K562 (cell line): ENCODE data around the gene PROKR1.

Experiments
- TF ChIP-seq, protein P1 (sequence below), 3 experiments: IDR thresholded peaks in 2 of 3; conservative IDR thresholded peaks in 1 of 3; 2 replicates each; pipeline ENCODE4 v1.5.1; 2011 to 2012; ENCODE audit warnings: low read length in 3 of 3, mild to moderate bottlenecking in 3 of 3, control low read depth in 2 of 3, improper control_type of control experiment in 1 of 3, inconsistent platforms in 1 of 3, low read depth in 1 of 3, mixed read lengths in 1 of 3, moderate library complexity in 1 of 3; ENCODE audit not compliant: insufficient read depth in 2 of 3
- TF ChIP-seq, protein P2 (sequence below): fragments of 450-650 bp; conservative IDR thresholded peaks from 2 replicates; pipeline ENCODE4 v1.6.1; 2016; ENCODE audit warnings: missing genetic modification characterization, low read depth, mild to moderate bottlenecking, control low read depth, missing compliant biosample characterization

DNA sequence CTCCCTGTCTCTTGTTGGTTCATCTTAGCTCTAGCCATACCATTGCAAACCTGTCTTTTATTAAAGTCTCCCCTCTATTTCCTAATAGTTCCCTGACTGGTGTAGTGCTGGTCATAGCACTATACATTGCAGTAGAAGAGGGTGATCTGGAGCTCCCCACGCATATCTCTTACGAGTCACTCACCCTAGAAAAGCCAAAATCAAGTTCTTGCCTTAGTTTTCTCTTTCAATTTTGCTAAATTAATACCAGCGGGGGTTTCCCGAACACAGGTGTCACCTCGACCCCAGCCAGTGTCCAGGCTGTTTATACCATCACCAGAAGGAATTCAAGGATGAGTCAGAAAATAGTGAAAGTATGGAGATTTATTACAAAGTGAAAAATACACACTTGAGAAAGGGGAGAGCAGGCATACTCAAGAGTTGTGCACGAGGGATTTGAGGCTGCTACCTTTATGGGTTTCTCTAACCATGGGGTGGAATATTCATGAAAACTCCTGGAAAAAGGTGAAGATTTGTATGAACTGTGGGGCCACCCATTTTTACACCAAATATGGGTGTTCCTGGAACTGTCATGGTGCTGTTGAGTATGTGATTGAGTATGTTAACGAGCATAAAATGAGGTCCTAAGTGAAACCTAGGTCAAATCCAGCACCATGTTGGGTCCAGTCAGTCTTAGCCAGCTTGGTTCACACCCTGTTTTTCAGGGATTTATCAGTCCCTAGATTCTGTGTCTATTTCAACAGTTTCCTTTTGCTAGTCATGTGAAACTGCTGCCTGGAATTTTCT, 20.2 kb downstream of the PROKR1 start:
- TF ChIP-seq, protein P1, sequence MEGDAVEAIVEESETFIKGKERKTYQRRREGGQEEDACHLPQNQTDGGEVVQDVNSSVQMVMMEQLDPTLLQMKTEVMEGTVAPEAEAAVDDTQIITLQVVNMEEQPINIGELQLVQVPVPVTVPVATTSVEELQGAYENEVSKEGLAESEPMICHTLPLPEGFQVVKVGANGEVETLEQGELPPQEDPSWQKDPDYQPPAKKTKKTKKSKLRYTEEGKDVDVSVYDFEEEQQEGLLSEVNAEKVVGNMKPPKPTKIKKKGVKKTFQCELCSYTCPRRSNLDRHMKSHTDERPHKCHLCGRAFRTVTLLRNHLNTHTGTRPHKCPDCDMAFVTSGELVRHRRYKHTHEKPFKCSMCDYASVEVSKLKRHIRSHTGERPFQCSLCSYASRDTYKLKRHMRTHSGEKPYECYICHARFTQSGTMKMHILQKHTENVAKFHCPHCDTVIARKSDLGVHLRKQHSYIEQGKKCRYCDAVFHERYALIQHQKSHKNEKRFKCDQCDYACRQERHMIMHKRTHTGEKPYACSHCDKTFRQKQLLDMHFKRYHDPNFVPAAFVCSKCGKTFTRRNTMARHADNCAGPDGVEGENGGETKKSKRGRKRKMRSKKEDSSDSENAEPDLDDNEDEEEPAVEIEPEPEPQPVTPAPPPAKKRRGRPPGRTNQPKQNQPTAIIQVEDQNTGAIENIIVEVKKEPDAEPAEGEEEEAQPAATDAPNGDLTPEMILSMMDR (IDR thresholded peaks at IDR 0.05 in 2 of 3, conservative IDR thresholded peaks at IDR 0.05 in 1 of 3; ENCODE audit: insufficient read depth in 2 of 3, low read depth in 1 of 3, low read length in 3 of 3): no peak
- TF ChIP-seq, protein P2, sequence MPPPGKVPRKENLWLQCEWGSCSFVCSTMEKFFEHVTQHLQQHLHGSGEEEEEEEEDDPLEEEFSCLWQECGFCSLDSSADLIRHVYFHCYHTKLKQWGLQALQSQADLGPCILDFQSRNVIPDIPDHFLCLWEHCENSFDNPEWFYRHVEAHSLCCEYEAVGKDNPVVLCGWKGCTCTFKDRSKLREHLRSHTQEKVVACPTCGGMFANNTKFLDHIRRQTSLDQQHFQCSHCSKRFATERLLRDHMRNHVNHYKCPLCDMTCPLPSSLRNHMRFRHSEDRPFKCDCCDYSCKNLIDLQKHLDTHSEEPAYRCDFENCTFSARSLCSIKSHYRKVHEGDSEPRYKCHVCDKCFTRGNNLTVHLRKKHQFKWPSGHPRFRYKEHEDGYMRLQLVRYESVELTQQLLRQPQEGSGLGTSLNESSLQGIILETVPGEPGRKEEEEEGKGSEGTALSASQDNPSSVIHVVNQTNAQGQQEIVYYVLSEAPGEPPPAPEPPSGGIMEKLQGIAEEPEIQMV (tag): no peak
